Stimulated activated CD8-positive, alpha-beta memory T cell treated with anti-CD3 and anti-CD28 coated beads, Interleukin-7, amount 100 ng/mL, for 1 hour (primary cell): ENCODE data around the gene ZNF354B.
A peak's percentile ranks its signal among the peaks of the same experiment; 100 is the strongest.
"Not testable (repeated sequence)": the region's sequence is repeated elsewhere in the genome, so short reads cannot be mapped to it uniquely, and the experiment has no call there.

ENCODE experiments used
- DNase-seq, 2 donors: peaks; one replicate each; pipeline ENCODE4 v3.0.0-alpha.2; 2020; ENCODE audit warnings: low read depth in 2 of 2

The ZNF354B gene

DNA sequence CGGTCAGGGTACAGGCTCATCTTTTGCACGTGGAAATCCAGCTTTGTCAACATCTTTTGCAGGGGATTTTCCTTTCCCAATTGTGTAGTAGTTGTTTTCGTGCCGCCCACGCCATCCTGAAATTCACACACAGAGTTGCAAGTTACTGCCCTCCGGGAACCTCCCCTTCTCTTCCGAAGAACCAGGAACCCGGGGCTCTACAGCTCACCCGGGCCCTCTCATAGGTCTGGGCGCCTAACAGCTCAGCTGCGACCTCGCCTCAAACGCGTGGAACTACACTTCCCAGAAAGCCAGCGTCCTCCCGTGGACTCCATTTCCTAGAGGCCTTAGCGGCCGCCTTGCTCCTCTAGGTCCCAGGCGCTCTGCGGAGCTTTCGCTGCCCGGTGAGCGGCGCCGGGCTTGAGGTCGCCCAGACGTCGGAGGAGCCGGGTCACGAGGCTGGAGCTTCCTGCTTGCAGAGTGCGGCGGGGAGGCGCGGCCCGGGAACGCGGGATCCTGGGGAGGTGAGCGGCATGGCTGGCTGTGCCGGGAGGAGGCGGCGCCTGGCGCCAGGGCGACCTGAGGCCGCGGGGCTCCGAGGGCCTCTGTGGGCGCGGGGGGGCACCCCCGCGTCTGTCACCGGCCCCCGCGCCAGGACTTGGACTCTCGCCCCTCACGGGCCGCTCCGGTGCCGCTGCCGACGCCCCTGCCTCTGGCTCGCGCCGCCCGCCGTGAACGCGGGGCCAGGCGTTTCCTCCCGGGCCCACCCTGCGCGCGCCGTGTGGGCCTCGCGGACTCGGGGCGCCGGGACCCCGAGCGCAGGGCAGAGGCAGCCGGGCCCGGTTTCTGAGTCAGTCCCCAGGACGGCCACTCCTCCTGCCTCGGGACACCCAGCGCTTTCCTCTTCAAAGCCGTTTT lies at the start of gene ZNF354B:
Gene ZNF354B, plus strand, starts transcription at position 329 of the 897 bp plus-strand sequence. CDS start 1,095 bp downstream, outside the sequence.
- peak; percentile 56 to 62 for DNase-seq

DNA sequence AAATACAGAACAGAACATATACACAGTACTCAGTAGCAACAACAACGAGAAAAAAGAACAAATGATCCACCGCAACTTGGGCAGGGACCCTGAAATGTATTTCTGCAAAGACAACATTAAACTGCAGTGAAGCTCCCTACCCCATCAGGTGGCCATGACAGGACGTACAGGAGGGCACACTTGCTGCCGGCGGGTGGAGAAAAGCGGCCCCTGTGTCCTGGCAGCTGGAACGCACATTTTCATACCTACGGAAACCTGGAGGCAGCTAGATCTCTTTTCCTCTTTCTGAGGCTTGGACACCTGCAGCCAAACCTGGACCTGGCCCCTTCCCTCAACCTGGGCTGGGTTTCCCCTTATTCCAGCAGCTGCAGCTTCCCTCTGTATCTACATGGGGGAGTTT lies 42.2 kb upstream of the ZNF354B start:
- no peak for DNase-seq

DNA sequence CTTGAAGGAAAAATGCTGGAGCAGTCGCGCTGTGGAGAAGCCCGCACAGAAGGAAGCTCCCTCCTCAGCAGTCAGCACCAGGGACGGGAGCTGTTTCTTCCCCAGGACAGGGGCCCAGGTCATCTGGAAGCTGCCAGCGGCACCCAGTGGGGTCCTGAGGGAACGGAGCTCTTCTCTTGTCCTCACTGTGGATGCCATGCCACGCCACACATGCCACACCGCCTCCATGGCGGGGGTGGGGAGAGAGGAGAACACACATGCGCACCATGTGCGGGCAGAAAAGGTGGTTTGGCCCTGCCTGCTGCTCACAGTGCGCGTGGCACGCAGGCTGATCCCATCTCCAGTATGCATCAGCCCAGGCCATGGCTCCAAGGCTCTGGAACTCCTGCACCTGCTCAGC lies 41.7 kb upstream of the ZNF354B start:
- DNase-seq: no peak

DNA sequence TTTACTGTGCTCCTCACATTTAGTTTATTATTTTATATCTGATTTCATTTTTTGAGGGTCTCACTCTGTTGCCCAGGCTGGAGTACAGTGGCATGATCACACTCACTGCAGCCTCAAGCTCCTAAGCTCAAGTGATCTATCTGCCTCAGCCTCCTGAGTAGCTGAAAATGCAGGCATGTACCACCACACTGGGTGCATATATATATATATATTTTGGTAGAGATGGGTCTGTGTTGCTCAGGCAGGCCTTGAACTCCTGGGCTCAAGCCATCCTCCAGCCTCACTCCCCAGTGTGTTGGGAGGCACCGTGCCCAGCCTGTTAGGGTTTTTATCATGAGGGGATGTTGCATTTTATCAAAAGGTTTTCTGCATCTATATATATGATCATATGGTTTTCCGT lies 39.8 kb upstream of the ZNF354B start:
- no peak for DNase-seq

DNA sequence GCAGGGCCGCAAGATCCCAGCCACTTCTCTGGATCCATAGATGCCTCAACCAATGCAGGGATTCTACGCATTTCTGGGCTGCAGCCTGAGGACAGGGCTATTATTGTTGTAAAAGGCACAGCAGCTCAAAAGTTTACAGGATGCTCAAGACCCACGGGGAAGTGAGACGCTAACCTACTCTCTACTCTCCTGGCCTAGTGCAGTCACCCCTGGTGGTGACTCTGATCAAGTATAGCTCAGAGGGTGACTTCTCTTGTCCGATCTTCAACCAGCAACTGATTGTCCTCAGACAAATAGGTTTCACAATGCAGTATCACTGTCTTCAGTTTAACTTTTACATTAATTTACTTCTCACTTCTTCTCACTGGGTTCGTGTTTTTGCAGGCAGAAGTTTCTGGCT lies 34.3 kb upstream of the ZNF354B start:
- no peak for DNase-seq

DNA sequence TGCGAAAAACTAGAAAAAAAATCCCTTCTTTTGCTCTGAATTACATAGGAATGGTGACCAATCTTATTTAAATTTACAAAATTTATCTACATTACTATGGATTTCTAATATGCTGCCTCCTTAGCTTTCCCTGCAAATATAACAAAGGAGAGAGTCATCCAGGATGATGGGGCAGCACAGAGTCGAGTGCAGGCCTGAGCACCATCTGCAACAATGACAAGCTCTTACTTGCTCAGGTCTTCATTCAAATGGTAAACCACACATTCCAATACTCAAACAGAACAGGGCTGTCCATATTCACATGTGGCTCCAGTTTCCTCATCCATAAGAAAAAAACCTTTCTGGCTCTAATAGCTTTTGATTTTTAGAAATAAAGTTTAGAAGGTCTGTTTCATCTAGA lies 33.5 kb upstream of the ZNF354B start:
- no peak for DNase-seq

DNA sequence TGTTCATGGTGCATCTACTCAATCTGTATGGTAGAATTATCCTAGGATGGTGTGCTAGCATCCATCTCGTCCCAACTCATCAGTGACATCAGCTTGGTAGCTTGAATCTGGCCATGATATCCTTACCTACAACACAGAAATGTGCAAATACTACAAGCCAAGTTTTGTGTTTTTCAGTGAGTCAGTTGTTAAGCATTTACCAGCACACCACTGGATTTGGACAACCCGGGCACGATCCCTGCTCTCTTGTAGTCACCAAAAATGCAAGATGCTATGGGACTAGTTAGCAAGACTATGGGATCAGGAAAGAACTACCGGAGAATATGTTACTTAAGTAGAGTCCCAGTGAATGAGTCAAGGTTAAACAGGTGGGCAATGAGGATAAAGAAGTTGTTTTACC lies 32.1 kb upstream of the ZNF354B start:
- no peak for DNase-seq

DNA sequence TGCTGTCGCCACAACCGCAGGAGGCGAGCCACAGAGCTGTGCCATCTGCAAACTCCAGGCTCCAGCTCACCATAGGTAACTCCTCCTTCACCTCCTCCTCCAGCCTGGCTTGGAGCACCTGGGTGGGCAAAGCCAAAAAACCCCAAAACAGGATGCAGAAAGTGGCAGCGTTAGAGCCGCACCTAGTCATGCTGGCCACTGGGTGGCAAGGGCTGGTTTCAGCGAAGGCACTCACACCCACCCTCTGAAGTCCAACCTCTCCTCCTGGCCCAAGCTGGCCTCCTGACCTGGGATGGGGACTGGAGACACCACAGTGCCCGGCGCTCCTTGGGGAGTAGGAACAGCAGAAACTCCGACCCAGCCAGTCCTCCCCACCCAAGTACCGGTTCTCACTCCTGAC lies 28.7 kb upstream of the ZNF354B start:
- DNase-seq: no peak

DNA sequence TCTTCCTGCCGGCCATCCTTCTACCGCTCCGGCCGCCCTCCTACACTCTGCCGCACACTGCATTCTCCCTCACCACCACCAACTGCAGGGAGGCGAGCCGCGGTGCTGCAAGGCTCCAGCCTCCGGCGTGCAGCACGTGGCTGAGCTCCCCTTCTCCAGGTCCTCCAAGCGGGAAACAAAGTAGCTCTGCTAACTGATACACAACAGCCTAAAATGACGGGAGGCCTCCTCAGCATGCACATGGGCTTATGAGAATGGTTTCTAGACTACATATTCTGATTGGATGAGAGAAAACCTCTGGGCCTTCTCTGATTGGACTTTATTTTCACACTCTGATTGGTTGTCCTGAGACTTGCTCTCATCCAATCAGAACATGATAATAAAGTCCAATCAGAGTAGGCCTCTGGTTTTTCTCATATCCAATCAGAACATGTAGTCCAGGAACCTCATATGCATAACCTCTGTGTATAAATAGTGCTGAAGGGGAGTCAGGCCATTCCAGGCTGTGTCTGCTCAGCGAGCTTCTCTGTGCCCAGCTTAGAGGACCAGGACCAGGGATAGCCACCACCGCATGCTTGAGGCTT lies 27.0 kb upstream of the ZNF354B start:
- no peak for DNase-seq

DNA sequence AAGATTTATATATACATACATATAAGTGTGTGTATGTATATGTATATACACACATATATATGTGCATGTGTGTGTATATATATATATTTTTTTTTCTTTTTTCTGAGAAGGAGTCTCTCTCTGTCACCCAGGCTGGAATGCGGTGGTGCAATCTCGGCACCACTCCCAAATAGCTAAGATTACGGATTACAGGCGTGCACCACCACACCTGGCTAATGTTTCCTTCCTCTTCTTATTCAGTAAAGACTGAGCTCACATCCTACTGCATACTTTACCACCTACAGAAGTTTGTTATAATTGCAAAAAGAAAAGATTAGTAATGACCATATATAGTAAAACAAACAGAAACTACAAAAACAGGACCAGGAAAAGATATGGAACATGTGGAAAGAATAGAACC lies 23.1 kb upstream of the ZNF354B start:
- no peak for DNase-seq

DNA sequence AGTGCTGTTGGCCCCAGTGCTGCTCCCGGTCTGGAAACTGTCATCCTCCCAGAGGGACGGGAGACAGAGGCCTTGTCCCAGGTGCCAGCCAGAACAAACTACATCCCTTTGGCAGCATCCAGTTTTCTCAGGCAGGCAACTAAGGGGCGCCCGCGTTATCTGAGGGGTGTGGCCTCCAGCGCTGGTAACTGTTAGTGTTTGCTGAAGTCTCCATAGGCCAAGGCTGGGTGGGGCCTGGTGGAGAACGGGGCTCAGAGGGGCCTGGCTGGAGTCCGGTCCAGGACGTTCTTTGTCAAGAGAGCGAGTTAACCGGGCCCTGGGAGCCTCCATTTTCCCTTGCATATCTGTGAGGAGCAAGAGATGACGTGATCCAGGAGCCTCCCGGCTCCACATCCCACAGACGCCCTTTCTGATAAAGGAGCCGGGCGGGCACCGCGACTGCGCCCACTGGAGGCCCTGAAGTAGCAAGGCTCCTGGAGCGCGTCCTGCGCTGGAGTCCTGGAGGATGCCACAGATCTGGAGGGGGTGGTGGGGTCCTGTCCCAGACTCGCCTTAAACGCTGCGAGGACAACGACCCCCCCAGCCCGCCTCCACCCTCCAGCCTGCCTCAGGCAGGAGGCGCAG lies 20.9 kb upstream of the ZNF354B start:
- DNase-seq: not testable (repeated sequence)

DNA sequence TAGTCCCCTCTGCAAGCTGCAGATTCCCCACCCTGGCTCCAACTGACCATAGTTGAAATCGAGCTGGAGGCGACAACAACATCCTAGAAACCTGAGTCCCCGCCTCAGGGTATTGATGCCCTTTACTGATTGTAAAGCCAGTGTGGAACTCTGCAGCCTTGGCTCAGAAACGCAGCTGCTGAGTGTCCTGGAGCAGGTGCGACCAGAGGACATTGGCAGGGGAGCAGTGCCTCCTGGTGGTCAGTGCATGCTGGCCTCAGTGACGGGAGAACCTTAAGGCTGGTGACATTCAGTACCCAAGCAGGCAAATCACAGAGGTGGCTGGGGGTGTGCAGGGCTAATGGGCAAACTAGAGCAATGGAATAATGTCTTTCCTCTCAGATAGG lies 20.4 kb upstream of the ZNF354B start:
- DNase-seq: no peak

DNA sequence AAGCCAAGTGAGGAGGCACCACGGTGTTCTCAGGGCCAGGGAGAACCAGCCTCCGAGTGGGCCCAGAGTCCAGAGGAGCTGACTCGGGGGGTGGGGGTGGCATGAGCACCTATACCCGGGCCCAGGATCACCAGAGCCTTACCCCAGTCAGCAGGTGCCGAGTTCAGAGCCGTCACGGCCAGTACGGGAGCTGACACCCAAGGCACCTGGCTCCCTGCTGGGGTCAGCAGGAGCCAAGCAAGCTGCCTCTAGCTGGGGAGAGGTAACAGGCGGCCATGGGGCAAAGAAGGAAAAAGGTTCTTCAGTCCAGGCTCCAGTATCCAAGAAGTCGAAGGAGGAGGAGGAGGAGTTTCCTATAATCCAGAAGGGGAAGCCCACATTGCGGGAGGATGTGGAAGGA lies 19.4 kb upstream of the ZNF354B start:
- DNase-seq: not testable (repeated sequence)

DNA sequence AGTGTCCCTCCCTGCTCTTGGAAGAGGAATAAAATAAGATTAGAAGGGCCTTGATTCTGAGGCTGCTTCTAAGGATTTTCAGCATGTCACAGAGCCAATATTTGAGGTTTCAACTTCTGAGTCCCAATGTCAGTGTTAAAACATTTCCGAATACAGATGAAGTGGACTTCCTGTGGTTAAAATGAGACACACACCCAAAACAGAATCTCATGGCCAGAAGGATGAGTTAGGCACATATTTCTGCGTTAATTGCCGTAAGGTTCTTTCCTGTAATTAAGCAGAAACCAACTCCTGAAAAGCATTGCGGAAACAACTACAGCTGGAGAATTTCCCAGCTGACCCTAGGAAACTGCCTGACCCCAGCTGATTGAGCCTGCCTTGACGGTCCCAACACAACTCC lies 10.4 kb upstream of the ZNF354B start:
- no peak for DNase-seq

DNA sequence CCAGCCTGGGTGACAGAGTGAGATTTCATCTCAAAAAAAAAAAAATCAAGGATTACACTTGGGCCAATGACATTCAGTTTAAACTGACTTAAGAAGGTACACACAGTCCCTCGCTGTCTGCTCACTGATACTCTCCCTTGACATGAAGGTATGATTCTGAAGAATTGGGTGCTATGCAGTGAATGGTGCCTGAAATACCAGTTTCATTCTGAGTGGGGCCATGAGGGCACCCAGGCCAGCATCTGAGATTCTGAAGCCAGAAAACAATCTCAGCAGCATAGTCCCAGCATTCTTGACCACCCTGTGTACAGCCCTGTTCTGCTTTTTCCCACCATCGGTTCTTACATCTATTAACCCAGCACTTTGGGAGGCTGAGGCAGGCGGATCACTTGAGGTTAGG lies 7.8 kb upstream of the ZNF354B start:
- no peak for DNase-seq

DNA sequence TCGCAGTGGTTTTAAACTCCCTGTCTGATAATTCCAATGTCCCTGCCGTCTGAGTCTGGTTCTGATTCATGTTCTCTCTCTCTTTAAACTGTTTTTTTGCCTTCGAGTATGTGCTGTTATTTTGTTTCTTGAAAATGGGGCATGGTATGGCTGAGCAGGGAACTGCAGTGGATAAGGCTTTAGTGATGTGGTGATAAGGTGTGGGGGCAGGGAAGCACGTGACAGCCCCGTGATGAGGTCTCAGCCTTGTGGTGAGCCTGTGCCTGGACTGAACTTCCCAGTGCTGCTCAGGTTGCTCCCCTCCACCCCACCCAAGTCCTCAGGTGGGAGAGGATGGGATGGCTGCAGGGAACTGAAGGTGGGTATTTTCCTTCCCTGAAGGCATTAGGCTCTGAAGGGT lies 5.5 kb upstream of the ZNF354B start:
- DNase-seq: no peak

DNA sequence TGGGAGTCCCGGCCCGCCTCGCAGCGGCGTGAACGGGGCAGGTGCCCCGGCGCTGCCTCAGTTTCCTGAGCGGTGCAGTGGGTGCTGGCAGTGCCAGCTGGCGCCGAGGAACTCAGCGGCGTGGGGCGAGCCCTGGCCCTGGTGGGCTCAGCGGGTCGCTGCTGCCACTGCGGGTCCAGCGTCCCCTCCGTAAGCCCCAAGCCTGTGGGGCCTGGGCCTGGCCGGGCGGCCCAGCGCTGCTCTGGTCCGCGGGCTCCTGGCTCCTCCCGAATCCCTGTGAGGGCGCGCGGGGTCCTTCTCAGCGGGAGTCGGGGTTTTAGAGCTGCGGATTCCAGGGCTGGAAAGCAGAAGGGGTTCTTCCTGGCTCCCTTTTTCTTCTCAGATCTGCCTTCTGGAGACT lies 862 bp downstream of the ZNF354B start:
- not testable (repeated sequence) for DNase-seq

DNA sequence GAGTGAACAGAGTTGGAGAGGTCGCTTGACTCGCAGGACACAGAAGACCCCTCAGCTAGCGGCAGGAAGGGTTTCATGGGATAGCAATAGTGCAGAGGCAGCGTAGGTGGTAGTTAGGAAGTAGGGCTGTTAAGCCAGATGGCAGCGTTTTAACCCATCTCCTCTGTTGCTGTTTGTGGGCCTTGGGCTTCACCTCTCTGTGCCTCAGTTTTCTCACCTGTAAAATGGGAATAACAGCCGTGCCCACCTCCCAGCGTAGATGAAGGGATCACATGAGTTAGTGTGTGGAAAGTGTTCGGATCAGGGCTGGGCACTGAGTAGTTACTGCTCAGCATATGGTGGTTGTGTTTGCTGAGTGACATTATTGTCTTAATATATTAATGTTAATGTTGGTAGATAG lies 1.9 kb downstream of the ZNF354B start:
- no peak for DNase-seq

DNA sequence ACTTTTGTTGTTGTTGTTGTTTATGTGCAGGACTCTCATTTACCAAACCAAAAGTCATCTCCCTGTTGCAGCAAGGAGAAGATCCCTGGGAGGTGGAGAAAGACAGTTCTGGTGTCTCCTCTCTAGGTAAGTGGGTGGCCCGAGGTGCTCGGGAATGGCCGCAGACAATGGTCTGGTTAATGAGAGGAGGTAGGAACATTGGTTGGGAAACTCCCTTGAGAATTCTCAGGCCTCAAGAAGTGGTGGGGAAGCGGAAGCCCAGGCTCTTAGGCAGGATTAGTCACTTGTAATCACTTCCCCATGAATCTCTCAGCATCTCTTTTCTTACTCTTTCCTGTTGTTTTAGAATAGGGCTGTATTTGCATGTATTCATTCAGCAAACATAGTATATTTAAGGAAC lies 7.2 kb downstream of the ZNF354B start:
- no peak for DNase-seq

DNA sequence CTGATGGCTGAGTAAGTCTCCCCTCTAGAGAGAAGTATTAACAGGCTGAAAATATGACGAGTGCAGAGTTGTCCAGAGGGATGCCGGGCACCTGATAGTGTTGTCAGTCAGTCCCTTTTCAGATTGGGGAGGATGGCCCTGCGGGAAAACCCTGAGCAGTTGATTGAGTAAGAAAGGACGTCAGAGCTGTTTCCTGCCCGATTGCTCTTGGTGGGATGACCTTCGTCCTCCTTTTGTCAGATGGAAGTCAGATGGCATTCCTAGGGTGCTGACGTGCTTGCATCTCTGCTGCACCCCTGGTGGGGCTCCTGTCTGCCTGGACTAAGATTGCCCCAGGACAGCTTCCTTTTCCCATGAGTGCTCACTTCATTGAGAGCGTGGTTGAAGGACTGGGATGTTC lies 9.8 kb downstream of the ZNF354B start:
- DNase-seq: no peak

DNA sequence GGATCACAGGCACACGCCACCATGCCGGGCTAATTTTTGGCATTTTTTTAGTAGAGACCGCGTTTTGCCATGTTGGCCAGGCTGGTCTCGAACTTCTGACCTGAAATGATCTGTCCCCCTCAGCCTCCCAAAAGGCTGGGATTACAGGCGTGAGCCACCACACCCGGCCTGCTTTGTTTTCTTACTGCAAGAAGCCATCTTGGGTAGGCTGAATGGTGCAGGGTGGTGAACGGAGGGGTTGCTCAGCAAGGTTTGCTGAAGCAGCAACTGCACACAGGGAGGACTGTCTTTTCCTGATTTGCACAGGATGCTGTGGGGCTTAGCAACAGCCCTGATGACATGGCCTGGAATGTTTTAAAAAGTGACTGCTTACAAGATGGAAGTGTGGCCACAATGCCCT lies 10.7 kb downstream of the ZNF354B start:
- DNase-seq: no peak

DNA sequence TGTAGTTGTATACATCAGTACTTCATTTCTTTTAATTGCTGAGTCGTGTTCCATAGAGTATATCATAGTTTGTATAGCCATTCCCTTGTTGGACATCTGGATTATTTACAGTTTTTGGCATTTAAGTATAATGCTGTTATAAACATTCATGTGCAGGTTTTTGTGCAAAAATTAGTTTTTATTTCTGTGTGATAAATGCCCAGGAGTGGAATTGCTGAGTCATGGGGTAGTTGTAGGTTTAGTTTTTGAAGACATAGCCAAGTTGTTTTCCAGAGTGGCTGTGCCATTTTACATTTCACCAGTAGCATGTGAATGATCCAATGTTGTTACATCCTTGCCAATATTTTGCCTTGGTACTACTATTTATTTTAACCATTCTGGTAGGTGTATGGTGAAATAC lies 12.5 kb downstream of the ZNF354B start:
- no peak for DNase-seq

DNA sequence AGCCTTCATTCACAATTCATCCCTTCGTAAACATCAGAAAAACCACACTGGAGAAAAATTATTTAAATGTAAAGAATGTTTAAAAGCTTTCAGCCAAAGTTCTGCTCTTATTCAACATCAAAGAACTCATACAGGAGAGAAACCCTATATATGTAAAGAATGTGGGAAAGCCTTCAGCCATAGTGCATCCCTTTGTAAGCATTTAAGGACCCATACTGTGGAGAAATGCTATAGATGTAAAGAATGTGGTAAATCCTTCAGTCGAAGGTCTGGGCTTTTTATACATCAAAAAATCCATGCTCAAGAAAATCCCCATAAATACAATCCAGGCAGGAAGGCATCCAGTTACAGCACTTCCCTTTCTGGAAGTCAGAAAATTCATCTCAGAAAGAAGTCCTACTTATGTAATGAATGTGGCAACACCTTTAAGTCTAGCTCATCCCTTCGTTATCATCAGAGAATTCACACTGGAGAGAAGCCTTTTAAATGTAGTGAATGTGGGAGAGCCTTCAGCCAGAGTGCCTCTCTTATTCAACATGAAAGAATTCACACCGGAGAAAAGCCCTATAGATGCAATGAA lies 23.5 kb downstream of the ZNF354B start:
- not testable (repeated sequence) for DNase-seq
